NT2/D1 (cell line): ENCODE data around the gene CCL4.

Experiments used
- SUZ12 ChIP-seq: IDR thresholded peaks from 2 replicates; pipeline ENCODE4 v1.6.1; 2011; ENCODE audit not compliant: insufficient read length, insufficient read depth; ENCODE audit errors: extremely low read depth
- YY1 ChIP-seq: IDR thresholded peaks from 2 replicates; pipeline ENCODE4 v1.6.1; 2011; ENCODE audit not compliant: insufficient read length, insufficient read depth
- ZNF274 ChIP-seq: IDR thresholded peaks from 2 replicates; pipeline ENCODE4 v1.6.1; 2011; ENCODE audit warnings: mild to moderate bottlenecking, low read depth, low read length

DNA sequence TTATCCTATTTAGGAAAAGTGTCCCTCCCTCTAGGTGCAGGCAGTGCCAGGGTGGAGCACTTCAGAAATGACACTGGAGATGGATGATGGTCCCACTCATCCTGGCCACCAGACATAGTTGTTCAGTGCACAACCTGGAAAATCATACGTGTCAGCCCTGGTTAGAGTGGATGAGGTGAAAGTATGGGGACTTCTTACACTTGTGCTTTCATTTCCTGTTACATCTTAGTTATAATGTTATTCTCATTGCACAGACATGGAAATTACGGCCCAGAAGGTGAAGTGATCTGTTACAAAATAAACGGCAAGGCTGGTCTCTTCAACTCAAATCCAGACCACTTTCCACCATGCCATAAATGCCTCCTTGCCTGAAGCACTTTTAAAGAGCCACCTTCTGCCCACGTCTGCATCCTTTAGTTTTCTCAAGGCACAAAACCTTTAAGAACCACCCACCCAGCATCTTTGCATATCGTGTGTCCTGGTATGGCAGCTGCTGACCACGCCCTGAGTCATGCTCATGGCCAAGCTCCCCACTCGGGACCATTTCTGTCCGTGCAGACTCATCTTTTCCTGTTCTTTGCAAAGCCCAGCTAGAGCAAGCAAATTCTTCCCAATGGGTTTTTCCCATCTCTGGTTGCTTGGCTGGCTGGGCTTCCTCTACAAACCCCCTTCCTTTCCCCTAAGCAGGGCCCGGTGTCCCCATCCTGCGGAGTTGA, 50.4 kb downstream of the CCL4 start:
- no peak for TF ChIP-seq ZNF274
- no peak for TF ChIP-seq SUZ12
- TF ChIP-seq YY1: no peak
